T-cell (primary cell): ENCODE measurements around the gene SIGLEC14. TPM values are rescaled to one million over a fixed set of nuclear protein-coding genes. Genes with fewer than 3 reads are reported as not detected.
A peak's percentile ranks its signal among the peaks of the same experiment; 100 is the strongest.

Source experiments
- ATAC-seq, 4 experiments: fragments of 200-7000 bp in 3 of 4; fragments of 150-1000 bp in 1 of 4; cut with Tn5 transposase; replicated peaks in 1 of 4; 1 replicate in 3 of 4; 2 replicates in 1 of 4; pipeline ENCODE4 v1.10.0; 2021; ENCODE audit warnings: moderate library complexity in 3 of 4, mild to moderate bottlenecking in 2 of 4, moderate number of reproducible peaks in 1 of 4
- CTCF ChIA-PET, 2 donors: fragments of 300-600 bp; sonication (Branson Sonifier 250); formaldehyde crosslinking; loops; one replicate each; lab custom pipeline; 2022; ENCODE audit warnings: antibody characterized with exemption in 2 of 2; lab: Charles Lee
- POLR2A ChIA-PET, 2 donors: fragments of 300-600 bp; sonication (Branson Sonifier 250); formaldehyde crosslinking; loops; one replicate each; lab custom pipeline; 2022; ENCODE audit warnings: antibody characterized with exemption in 2 of 2; lab: Charles Lee
- DNase-seq, 35 experiments: peaks; one replicate each; pipeline versions ENCODE4 v3.0.0 to v3.0.0-alpha.2; 2013 to 2023
- H3K27ac ChIP-seq: one replicate; pipeline ENCODE4 v1.5.1; 2013; ENCODE audit warnings: low read length
- H3K27me3 ChIP-seq, 2 experiments: replicated peaks in 1 of 2; 1 replicate in 1 of 2; 2 replicates in 1 of 2; pipeline versions ENCODE4 v1.6.1 to v1.7.0; 2013; ENCODE audit warnings: low read length in 1 of 2, mixed read lengths in 1 of 2; ENCODE audit not compliant: control insufficient read depth in 2 of 2, insufficient read depth in 2 of 2; ENCODE audit errors: extremely low read depth in 1 of 2
- H3K36me3 ChIP-seq, 2 donors: 1 replicate in 1 of 2; 2 replicates in 1 of 2; pipeline versions ENCODE4 v1.6.1 to v1.7.0; 2013; ENCODE audit warnings: low read length in 1 of 2; ENCODE audit not compliant: control insufficient read depth in 2 of 2, insufficient read depth in 1 of 2; ENCODE audit errors: extremely low read depth in 1 of 2
- H3K4me1 ChIP-seq, 2 experiments: 1 replicate in 1 of 2; 2 replicates in 1 of 2; pipeline versions ENCODE4 v1.6.1 to v1.7.0; 2013; ENCODE audit warnings: low read length in 2 of 2, mixed read lengths in 1 of 2; ENCODE audit not compliant: insufficient read depth in 2 of 2, control insufficient read depth in 1 of 2; ENCODE audit errors: extremely low read depth in 1 of 2
- H3K4me3 ChIP-seq, 2 donors: 1 replicate in 1 of 2; 2 replicates in 1 of 2; pipeline versions ENCODE4 v1.5.1 to v1.7.0; 2013; ENCODE audit warnings: mild to moderate bottlenecking in 2 of 2, low read length in 1 of 2, moderate library complexity in 1 of 2; ENCODE audit not compliant: control insufficient read depth in 1 of 2; ENCODE audit errors: extremely low read depth in 1 of 2
- H3K9me3 ChIP-seq: 2 replicates; pipeline ENCODE4 v1.7.0; 2013
- H3K27ac Mint-ChIP-seq, 2 donors: one replicate each; pipeline ENCODE4 v1.8.0; 2020 to 2021; ENCODE audit warnings: mild to moderate bottlenecking in 2 of 2, mixed read lengths in 2 of 2
- H3K27me3 Mint-ChIP-seq, 2 donors: one replicate each; pipeline ENCODE4 v1.8.0; 2021 to 2022; ENCODE audit warnings: mixed read lengths in 2 of 2
- H3K36me3 Mint-ChIP-seq: one replicate; pipeline ENCODE4 v1.8.0; 2021; ENCODE audit warnings: mixed read lengths
- H3K4me1 Mint-ChIP-seq, 3 donors: one replicate each; pipeline ENCODE4 v1.8.0; 2020 to 2022; ENCODE audit warnings: mixed read lengths in 3 of 3, mild to moderate bottlenecking in 1 of 3
- H3K4me3 Mint-ChIP-seq, 3 donors: one replicate each; pipeline ENCODE4 v1.8.0; 2020 to 2022; ENCODE audit warnings: mild to moderate bottlenecking in 3 of 3, mixed read lengths in 3 of 3, moderate library complexity in 3 of 3
- H3K9me3 Mint-ChIP-seq, 3 donors: one replicate each; pipeline ENCODE4 v1.8.0; 2020 to 2022; ENCODE audit warnings: mixed read lengths in 3 of 3
- WGBS: methylation state at CpG from one replicate; pipeline ENCODE4 v1.1.5; 2013; ENCODE audit warnings: missing lambda C conversion rate; ENCODE audit not compliant: insufficient coverage; 5-methylcytosine and 5-hydroxymethylcytosine counted together
- total RNA-seq, 35 experiments: library from RNA in 6 of 35; stranded (reverse) in 6 of 35; fragments of 120-200 nt in 1 of 35; gene quantifications; one replicate each; pipeline versions ENCODE4 v1.2.1 to v1.2.4 and lab custom pipeline; 2013 to 2026

Gene SIGLEC14
- total RNA-seq, 5 donors from 2014 or later (not counting 1 experiment from before 2014, with no cell fraction given) = 0.68 to 1.1 (median 0.93) TPM; not detected in 2

- Mint-ChIP-seq H3K9me3 (no peaks in the 10 kb centered on the region), H3K36me3 (no peaks in the 10 kb centered on the region), H3K27ac (no peak overlapping the region), H3K4me1 (peaks cover 0 to 8% (median 0%) of the 10 kb centered on the region in 3 donors), H3K4me3 (no peak overlapping the region), H3K27me3 (peaks cover 16 to 42% of the 10 kb centered on the region in 2 donors)
- ChIA-PET CTCF (no interaction called here), POLR2A (no interaction called here)
- H3K27me3 ChIP-seq = peaks cover 0 to 28% of the 10 kb centered on the region in 2 experiments
- no peak overlapping the region for H3K27ac ChIP-seq
- WGBS = 53% methylated on average over 10 of the region's 11 CpGs
- DNase-seq = no peak
- no peak overlapping the region for H3K4me3 ChIP-seq
- H3K36me3 ChIP-seq = no peaks in the 10 kb centered on the region
- H3K9me3 ChIP-seq = no peaks in the 10 kb centered on the region
- no peaks in the 10 kb centered on the region for H3K4me1 ChIP-seq
- ATAC-seq = no peak
These were observed 1.9 kb downstream of the SIGLEC14 start for GRCh38 chr19:51644636-51645271.

GRCh38 chr19:51641648-51642047 lies 5.0 kb downstream of the SIGLEC14 start:
- Histone ChIP-seq H3K36me3 (no peaks in the 10 kb centered on the region), H3K4me3 (no peak overlapping the region), H3K9me3 (no peaks in the 10 kb centered on the region), H3K27ac (no peak overlapping the region), H3K27me3 (peaks cover 0 to 20% of the 10 kb centered on the region in 2 experiments), H3K4me1 (no peaks in the 10 kb centered on the region)
- Mint-ChIP-seq H3K4me1 (peaks cover 0 to 8% (median 0%) of the 10 kb centered on the region in 3 donors), H3K9me3 (no peaks in the 10 kb centered on the region), H3K36me3 (no peaks in the 10 kb centered on the region), H3K27me3 (peaks cover 0 to 57% of the 10 kb centered on the region in 2 donors), H3K27ac (no peak overlapping the region), H3K4me3 (no peak overlapping the region)
- DNase-seq (no peak), ATAC-seq (no peak)
- ChIA-PET POLR2A (no interaction called here), CTCF (no interaction called here)

DNA sequence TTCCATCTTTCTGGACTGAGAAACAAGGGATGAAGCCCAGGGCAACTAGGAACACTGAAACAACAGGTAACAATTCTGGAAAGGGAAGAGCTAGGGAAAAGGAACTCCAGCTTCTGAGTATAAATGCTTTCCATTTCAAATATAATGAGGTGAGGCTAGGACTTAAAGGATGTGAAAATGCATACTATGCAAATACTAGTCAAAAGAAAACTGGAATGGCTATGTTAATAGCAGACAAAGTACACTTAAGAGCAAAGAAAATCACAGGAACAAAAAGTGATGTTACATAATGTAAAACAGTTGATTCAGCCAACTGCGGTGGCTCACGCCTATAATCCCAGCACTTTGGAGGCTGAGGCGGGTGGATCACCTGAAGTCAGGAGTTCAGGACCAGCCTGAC lies 6.2 kb downstream of the SIGLEC14 start:
- H3K36me3 Mint-ChIP-seq = no peaks in the 10 kb centered on the region
- peaks cover 0 to 59% of the 10 kb centered on the region in 2 donors for H3K27me3 Mint-ChIP-seq
- no peak overlapping the region for H3K27ac Mint-ChIP-seq
- 100% methylated on average over 2 of the region's 3 CpGs for WGBS
- H3K4me3 Mint-ChIP-seq = no peak overlapping the region
- H3K9me3 ChIP-seq = no peaks in the 10 kb centered on the region
- H3K4me1 Mint-ChIP-seq = peaks cover 0 to 8% (median 0%) of the 10 kb centered on the region in 3 donors
- H3K27me3 ChIP-seq = peaks cover 0 to 20% of the 10 kb centered on the region in 2 experiments
- ChIA-PET CTCF (no interaction called here), POLR2A (no interaction called here)
- no peaks in the 10 kb centered on the region for H3K36me3 ChIP-seq
- H3K4me3 ChIP-seq = no peak overlapping the region
- DNase-seq (no peak), ATAC-seq (no peak)
- H3K4me1 ChIP-seq = no peaks in the 10 kb centered on the region
- H3K9me3 Mint-ChIP-seq = no peaks in the 10 kb centered on the region
- no peak overlapping the region for H3K27ac ChIP-seq

- H3K27ac ChIP-seq = no peak overlapping the region
- WGBS = no CpG with 5 or more reads among the region's 4 CpGs
- H3K4me1 ChIP-seq = no peaks in the 10 kb centered on the region
- ATAC-seq (no peak), DNase-seq (no peak)
- no peaks in the 10 kb centered on the region for H3K36me3 ChIP-seq
- H3K9me3 ChIP-seq = no peaks in the 10 kb centered on the region
- Mint-ChIP-seq H3K36me3 (no peaks in the 10 kb centered on the region), H3K4me3 (no peak overlapping the region), H3K27me3 (peaks cover 0 to 54% of the 10 kb centered on the region in 2 donors), H3K27ac (no peak overlapping the region), H3K4me1 (peaks cover 0 to 8% (median 0%) of the 10 kb centered on the region in 3 donors), H3K9me3 (no peaks in the 10 kb centered on the region)
- CTCF ChIA-PET = no interaction called here
- H3K27me3 ChIP-seq = peaks cover 0 to 20% of the 10 kb centered on the region in 2 experiments
- H3K4me3 ChIP-seq = no peak overlapping the region
- POLR2A ChIA-PET = no interaction called here
These were observed 6.7 kb downstream of the SIGLEC14 start for GRCh38 chr19:51639916-51640315.

DNA sequence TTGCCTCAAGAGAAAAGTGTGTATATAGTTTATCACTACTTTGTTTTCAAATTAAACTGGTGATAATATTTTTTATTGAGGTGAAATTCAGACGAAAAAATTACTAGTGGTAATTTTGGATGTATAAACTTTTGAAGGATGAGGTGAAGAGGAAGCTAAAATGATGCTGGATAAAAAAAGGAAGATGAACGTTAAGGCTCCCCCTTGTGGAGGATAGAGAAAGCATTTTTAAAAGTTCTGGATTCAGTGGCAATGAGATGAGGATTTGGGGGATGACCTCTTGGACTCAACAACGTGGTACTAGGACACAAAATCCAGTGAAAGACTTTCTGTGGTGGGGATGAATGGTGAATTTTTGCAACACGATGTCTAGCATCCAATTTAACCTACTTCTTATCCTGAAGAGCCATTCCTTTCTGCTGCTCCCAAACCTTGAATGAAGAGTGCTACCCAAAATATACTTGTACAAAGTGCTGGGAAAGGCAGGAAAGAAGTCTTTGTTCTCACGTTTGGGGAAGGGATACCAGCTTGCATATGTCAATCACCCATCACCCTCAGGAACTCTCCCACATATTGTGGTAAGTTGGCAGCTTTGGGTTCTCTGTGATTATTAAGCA lies 9.2 kb downstream of the SIGLEC14 start:
- Mint-ChIP-seq H3K36me3 (no peaks in the 10 kb centered on the region), H3K4me1 (no peaks in the 10 kb centered on the region), H3K9me3 (no peaks in the 10 kb centered on the region), H3K27ac (no peak overlapping the region), H3K4me3 (no peak overlapping the region), H3K27me3 (peaks cover 0 to 37% of the 10 kb centered on the region in 2 donors)
- POLR2A ChIA-PET = no interaction called here
- Histone ChIP-seq H3K4me1 (no peaks in the 10 kb centered on the region), H3K36me3 (no peaks in the 10 kb centered on the region), H3K4me3 (no peak overlapping the region), H3K9me3 (no peaks in the 10 kb centered on the region), H3K27me3 (no peaks in the 10 kb centered on the region), H3K27ac (no peak overlapping the region)
- 10% methylated on average over 2 of the region's 5 CpGs for WGBS
- CTCF ChIA-PET = no interaction called here
- ATAC-seq (no peak), DNase-seq (peak in 1 of 35 experiments; percentile 18)

GRCh38 chr19:51632126-51632525 lies 14.5 kb downstream of the SIGLEC14 start:
- Histone ChIP-seq H3K4me3 (no peak overlapping the region), H3K36me3 (no peaks in the 10 kb centered on the region), H3K4me1 (no peaks in the 10 kb centered on the region), H3K27ac (no peak overlapping the region), H3K27me3 (peaks cover 0 to 25% of the 10 kb centered on the region in 2 experiments), H3K9me3 (no peaks in the 10 kb centered on the region)
- no peak for DNase-seq
- POLR2A ChIA-PET = no interaction called here
- CTCF ChIA-PET = interaction anchor here in 1 of 2 donors (0.5 kb wide), 1 partner anchor 701 kb away, joined by 5 read pairs; no protein-coding TSS in a partner anchor
- Mint-ChIP-seq H3K9me3 (no peaks in the 10 kb centered on the region), H3K27me3 (peaks cover 8 to 21% of the 10 kb centered on the region in 2 donors), H3K4me1 (no peaks in the 10 kb centered on the region), H3K4me3 (no peak overlapping the region), H3K27ac (no peak overlapping the region), H3K36me3 (no peaks in the 10 kb centered on the region)
- 83% methylated on average over 5 of the region's 5 CpGs for WGBS
- ATAC-seq = no peak
